GM18507 (cell line): ENCODE measurements around the gene LRRC4C.

Experiments
- DNase-seq: peaks from one replicate; pipeline ENCODE4 v3.0.0; 2011; ENCODE audit warnings: low read depth; ENCODE audit not compliant: insufficient read length; ENCODE audit errors: extremely low spot score
- FAIRE-seq: peaks from 2 replicates; lab custom pipeline; 2011; peaks lifted over from hg19 to GRCh38; lab: Jason Lieb, UNC

LRRC4C gene

DNA sequence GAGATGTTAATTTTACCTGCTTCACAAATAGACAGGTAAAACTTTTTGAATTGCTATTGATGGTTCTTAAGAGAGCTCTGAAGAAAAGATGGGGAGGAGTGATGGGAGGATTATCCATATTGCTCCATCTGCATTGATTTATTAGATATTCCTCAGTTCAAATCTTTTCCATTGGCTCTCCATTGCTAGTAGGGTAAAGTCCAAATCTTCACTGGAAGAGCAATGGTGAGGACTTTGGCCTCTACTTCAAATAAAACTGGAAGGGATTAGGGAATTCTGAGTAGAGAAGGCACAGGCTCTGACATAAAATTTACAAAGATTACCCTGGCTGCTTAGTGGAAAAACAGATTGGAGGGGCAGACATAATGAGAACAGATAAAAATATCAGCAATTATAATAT, 1024.1 kb downstream of the LRRC4C start:
- FAIRE-seq (no peak), DNase-seq (no peak)

DNA sequence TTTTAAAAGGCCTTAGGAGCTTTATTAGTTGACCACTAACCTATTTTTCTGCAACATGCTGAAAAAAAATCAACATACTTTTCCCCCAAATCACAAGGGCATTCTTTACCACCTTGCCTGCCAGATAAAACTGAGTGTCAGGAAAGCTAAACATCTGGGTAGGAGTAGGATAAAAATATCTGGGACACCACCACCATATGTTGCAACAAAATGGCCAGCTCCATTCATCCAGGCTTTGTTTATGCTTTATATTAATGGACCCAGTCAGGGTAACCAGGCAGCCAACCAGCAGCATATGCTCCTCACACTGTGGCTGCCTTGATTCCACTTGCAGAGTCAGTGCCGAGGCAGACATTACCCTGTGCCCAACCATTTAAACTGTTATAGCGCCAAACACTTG, 1024.5 kb downstream of the LRRC4C start:
- DNase-seq (no peak), FAIRE-seq (no peak)

DNA sequence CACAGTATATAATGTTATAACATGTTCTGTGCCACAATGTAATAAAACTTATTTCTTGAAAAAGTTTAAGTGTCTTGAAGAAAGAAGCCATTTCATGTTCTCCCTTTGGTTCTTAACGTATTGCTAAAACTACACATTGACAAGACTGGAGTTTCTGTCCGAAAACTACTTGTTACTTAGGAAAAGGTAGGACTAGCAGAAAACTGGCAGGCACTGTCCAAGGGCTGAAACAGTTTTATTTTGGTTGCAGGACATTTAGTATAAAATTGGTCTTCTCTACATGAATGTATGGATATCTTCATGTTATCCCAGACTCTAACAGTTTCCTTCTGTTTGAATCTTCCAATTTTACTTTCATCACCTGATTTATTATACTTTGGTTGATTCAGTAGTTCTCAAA, 1027.1 kb downstream of the LRRC4C start:
- FAIRE-seq (no peak), DNase-seq (no peak)

DNA sequence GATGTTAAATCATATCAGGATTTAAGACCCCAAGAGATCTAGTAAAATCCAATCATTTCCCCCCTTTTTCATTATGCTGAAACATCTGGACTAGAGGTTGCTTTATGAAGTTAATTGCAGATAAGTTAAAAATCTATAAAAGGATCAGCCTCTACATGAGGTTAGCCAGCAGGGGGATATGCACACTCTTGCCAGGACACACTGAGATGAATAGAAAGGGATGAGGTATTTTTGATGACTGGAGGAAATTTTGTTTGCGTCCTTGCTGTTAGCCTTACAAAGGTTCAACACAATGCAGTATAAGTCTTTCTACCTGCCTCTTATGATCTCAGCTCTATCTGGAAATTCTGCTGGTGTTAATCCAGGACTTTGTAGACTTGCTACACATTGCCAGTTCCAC, 1034.3 kb downstream of the LRRC4C start:
- DNase-seq (no peak), FAIRE-seq (no peak)

DNA sequence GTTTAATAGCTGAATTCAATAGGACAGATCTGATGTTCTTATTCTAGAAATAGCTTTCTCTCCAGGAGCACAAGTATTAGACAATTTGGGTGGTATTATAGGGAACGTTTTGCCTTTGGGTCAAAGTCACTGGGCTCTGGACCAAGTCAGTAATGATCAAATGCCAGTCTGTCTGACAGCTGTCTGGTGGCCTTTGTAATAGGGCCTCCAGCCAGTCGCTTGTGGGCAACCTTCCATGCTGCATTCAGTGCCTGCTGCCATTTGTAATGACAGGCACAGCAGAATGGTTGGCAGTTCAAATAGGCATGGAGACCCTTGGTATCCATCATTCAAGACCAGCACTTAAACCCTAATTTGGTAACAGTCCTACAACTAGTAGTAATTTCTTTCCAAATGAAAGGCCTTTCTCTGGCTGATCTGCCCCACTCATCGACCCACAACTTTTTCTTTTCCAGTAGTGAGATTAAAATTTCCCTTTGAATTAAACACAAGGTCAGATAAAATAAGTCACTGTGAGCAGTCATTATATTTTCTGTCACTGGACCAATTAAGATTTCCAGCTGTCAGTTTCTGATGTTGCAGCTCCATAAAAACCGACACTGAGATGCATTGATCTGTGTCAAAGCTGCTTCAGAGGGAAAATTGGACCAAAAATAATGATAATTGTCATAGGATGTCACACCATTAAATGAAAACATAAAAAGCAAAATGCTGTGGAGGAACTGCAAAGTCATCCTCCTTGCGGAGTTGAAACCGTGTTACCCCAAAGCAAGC, 1038.1 kb downstream of the LRRC4C start:
- DNase-seq (no peak), FAIRE-seq (no peak)

DNA sequence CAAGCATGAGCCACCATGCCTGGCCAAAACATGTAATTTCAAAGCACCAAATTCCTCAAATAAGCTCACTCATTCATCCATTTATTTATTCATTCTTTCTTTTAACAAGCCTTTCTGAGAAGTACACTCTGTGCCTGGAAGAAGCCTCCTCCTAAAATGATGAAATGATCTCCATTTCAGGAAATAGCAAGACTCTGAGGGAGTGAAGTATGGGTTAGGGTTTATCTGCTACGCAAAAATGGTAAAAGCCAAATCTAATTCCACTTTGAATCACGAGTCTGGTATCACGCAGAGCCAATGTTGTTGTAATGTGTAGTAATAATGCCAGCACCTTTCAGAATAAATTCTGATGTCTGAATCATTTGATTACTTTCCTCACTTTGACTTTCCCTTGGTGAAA, 1041.8 kb downstream of the LRRC4C start:
- FAIRE-seq = no peak

DNA sequence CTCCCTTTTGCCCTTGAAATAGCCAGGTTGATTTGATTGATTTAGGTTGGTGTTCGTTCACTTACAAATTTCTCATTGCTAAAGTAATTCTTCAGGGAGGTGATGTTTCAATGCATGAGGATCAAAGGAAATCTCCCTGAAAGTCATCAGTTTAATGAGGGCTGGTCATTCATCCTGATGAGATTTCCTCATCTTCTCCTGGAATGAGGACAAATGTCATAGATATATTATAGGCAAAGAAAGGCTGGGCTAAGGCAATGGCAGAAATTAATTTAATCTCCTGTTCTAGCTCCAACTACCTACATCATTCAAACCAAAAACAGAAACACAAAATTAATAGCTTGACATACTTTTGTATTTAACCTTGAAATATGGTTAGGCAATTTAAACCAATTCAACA, 1052.1 kb downstream of the LRRC4C start:
- no peak for DNase-seq
- FAIRE-seq = no peak

More for the DNA sequence above, 1041.8 kb downstream of the LRRC4C start:
- DNase-seq = no peak

DNA sequence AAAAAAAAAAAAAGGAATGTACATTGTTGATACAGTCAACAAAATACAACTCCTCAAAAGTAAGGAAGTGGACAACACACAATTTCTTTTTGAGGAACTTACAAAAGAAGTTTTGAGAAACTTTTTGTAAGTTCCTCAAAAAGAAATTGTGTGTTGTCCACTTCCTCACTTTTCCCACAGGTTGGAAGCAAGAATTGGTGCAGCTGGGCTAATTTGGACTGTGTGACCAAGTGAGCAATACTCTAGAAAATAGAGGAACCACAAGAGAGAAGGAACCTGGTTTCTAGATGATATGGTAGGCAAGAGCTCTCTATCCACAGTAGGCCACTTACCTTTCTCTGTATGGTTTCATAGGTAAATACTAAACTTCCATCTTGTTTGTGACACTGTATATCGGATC, 1053.8 kb downstream of the LRRC4C start:
- DNase-seq = no peak
- FAIRE-seq = no peak

DNA sequence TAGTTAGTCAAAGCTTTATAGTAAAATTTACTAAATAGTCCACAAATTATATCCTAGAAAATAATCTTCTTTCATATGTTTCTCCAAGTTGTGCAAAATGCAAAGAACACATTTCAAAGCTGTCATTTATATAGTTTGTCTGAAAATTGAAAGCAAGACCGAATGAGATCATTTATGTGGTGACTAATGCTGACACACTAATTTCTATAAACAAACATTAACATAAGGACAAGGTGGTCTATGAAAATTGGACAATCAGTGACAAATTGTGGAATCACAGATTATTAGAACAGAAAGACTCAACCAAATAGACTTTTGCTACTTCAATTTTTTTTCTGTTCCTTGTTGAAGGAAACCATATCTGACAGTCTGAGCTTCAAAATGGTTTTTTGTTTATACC, 1056.1 kb downstream of the LRRC4C start:
- no peak for FAIRE-seq
- no peak for DNase-seq

DNA sequence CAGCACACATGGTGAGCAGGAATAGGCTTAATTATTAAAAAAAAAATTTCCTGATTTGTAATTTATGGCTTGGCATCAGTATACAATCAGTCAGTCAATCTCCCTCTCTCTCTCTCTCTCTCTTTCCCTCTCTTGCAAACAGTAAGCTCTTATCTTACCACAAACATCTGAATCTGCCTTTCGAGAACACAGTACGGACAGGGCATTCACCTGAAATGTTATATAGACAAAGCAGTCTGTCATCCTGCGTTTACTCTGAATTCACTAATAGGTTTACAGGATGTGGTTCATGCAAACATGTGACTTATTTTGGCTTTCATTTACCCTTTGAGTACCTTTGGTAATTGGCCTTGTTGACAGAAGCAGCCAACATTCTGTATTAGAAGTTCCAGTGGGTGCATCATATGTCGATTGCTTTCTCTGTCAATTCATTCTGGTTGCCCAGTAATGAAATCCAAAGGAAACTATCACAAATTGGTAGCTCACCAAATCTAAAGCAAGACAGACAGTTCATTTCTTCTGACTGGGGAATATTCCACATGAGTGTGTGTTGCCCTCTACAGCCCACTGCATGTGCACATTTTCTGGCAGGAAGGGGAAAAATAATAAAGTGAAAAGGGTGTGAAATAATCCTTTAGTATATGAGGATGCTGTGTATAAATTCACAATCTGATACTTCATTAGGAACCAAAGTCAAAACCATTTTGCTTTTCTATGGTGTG, 1058.2 kb downstream of the LRRC4C start:
- DNase-seq = no peak
- no peak for FAIRE-seq

DNA sequence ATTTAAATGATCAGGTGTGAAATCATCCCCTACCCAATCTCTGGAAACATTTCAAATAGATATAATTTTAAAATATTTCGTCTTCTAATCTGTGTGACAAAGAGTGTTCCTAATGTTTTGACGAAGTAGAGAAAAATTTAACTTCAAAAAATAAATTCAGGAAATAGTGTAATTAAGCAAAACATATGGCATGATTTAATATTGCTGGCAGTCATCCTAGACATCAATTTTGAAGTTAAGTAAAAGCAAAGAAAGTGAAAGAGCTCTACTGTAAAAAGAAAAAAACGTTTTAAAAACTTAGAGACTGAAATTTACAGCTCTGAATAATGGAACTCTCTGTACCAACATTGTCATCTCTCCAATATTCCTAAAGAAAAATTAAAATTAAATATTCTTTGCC, 1062.3 kb downstream of the LRRC4C start:
- no peak for DNase-seq
- FAIRE-seq = no peak

DNA sequence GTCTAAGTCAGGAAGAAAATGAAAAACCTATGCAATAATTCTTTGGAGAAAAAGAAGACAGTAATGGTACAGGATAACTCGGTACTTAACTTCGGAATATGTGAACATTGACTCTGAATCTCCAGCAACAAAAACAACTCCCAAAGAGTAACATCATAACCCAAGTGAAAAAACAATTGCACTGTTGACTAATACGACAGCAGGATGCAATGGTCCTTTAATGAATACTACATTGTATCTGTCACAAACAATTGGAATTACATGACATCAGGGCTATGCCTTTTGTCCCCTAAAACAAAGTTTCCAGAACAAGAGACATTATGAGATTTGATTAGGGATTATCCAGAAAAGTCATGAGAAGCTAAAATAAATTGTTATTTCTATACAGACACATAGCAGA, 1065.9 kb downstream of the LRRC4C start:
- no peak for FAIRE-seq
- no peak for DNase-seq

DNA sequence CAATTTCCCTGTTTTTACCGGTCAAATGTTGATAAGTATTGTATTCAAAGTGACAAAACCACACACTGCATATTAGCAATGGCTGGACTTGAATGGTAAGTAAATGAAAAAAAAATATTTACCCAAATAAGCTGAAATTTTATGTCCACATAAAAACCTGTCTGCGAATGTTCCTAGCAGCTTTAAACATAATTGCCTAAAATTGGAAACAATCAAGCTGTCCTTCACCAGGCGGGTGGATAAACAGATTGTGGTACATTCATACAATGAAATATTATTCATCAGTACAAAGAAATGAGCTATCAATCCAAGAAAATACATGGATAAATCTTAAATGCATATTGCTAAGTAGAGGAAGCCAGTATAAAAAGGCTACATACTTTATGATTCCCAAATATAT, 1067.8 kb downstream of the LRRC4C start:
- DNase-seq (no peak), FAIRE-seq (no peak)

DNA sequence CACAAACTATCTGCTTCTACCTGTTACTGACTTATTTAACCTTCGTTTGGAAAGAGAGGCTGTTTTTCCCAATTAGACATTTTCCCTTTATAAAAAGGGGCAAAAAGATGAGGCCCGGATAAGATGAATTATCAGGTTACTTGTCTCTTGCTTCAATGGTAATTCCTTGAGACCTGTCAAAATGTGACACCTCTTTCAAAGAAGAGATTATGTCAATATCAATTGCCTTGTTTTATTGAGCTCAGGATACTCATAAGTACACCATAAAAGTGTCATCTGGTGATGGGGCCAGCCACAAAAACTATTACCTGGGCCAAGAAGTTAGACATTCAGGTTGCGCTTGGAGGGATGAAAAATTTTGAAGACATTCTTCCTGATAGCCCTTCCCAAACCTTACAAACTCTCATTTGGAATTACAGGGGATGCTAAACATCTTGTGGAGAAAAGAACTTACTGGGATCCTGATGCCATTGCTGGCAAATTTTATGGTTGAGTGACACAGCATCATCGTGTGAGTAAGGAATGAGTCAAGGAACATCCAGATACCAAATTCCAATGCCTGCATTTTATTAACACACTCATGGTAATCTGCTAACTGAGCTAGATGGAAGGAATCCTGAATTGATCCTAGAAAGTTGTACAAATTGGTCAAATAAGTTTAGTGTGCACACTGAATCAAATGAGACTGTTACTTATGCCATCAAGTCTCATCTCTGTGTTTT, 1071.2 kb downstream of the LRRC4C start:
- DNase-seq (no peak), FAIRE-seq (no peak)

DNA sequence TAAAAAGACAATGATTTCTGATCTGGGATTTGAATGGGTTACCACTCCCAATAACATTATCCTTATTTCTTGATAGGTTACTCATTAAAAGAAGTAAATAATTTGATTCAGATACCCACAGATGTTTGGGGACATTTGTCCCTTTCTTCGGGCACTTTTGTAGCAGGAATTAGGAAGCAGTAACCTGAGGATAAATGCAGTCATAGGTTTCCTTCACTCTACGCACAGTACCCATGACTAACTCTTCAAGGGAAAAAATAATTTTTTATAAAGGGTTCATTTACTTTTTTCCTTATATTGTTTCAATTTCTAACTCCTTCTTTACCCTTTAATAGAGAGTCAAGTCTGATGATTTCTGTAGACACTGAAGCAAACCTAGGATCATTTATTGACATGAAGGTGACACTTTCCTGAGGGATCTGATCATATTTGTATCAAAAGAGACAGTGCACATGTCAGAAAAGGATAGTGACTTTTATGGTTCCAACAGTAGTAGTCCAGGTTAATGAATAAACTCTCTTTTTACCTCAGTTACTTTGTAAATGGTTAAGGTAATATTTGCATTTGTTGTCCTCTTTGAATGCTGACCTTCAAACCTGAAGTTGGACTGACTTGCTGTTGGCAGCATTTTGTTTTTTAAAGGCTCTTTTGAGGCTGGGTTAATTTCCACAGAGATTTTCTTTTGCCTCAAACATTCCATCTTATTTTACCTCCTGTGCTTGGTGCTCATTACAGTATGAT, 1072.0 kb downstream of the LRRC4C start:
- DNase-seq = no peak
- no peak for FAIRE-seq

DNA sequence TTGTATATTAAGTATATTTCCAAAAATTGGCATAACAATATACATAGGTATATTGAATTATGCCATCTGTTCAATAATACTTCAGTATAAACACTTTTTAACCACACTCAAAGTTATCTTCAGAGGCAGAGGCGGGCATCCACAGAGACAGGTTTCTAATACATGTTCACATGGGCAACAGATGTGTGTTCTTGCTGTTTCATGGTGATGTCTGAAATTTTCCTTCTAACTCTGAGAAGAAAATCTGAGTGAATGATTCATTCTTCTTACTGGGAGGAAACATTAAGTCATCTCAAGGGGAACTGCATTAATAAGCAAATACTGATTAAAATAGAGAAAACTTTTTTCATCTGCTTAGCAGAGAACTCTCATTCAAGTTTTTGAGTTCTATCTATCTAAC, 1074.5 kb downstream of the LRRC4C start:
- FAIRE-seq = no peak
- DNase-seq = no peak

DNA sequence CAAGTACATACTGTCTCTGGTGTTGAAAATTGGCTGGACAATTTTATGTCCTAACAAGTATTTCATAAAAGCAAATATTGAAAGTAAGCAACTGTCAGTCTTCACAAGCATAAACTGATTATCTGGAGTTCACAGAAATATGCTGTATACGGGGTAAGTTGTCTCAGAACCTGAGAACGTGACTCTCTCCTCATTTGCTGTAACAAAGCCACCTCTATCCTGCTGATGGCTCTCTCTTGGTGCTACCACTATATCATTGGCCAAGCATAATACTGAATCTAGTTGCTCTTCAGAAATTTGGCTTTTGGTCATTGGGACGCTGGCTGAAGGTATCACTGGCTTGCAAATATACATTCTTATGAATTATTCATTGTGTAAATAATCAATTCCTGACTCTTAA, 1078.0 kb downstream of the LRRC4C start:
- FAIRE-seq = no peak
- no peak for DNase-seq

DNA sequence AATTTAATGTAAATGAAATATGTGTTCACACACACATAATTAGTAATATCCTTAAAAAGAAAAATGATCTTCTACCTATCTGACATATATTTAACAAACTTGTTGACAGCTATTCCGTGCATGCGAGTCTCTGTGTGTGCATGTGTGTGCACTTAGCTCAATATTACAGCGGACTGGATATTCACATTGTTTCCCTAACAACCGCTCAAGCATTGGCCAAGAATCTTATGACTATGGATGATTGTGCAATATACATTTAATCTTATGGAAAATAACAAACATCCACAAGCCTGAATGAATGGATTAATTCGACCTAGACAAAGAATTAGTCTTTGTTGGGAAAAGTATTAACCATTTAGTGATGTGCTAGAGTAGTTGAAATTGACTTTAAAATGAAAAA, 1078.6 kb downstream of the LRRC4C start:
- no peak for FAIRE-seq

DNA sequence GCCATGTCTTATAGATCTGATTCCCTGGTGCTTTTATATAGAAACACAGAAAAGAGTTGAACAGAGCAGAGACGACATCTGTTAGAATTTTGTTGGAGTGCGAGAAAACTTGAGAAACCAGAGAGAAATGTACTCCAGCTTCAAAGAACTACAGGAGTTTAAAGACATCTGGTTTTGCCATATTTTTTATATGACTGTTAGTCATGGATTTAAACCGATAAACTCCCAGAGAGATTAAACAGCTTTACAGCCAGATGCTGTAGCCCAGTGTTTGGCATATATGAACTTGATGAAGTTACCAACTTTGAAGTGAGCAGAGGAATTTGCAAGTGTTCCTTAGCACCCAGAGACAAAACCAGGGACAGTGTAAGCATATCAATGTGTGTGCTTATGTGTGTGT, 1083.1 kb downstream of the LRRC4C start:
- FAIRE-seq = no peak
- DNase-seq = no peak

More for the DNA sequence above, 1078.6 kb downstream of the LRRC4C start:
- no peak for DNase-seq
